GM18508 (cell line): ENCODE results near the gene DENR.
"Not testable (repeated sequence)": the region's sequence is repeated elsewhere in the genome, so short reads cannot be mapped to it uniquely, and the experiment has no call there.

Source experiments
- ATAC-seq: cut with Tn5 transposase; IDR thresholded peaks from one replicate; pipeline ENCODE4 v1.9.1; 2021; ENCODE audit warnings: moderate number of reproducible peaks; ENCODE audit not compliant: insufficient read depth, unreplicated experiment

The DENR gene

DNA sequence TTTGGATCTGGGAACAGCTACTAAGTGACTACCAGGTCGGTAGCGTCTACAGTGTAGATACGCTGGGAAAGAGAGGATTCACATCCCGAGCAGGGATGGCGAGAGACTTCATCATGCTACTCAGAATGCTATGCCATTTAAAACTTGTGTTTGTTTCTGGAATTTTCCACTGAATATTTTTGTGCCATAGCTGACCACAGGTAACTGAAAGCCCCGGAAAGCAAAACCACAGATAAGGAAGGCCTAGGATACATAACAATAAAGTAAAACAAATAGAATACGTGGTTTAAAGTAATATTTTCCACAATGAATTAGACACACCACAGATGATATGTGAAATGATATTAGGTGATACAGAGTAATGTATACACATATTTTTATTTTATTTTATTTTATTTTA is 14.1 kb upstream of the DENR start:
- ATAC-seq = no peak

DNA sequence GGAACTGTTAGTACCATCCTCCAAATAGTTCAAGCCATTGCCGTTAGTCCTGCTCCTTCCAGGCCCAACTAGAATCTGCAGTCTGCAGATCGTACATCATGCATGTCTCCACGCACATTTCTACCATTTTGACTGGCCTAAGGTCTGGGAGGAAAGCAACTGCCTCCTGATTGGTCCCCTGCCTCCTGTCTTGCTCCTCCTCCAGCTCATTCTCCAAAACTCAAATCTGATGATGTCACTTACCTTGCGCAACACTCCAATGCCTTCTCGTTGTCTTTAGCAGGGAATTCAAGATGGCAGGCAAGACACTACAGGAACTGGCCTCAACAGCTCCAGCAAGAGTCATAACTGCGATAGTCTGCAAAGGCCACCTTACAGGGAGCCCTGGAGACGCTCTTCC is 12.3 kb upstream of the DENR start:
- ATAC-seq = no peak

DNA sequence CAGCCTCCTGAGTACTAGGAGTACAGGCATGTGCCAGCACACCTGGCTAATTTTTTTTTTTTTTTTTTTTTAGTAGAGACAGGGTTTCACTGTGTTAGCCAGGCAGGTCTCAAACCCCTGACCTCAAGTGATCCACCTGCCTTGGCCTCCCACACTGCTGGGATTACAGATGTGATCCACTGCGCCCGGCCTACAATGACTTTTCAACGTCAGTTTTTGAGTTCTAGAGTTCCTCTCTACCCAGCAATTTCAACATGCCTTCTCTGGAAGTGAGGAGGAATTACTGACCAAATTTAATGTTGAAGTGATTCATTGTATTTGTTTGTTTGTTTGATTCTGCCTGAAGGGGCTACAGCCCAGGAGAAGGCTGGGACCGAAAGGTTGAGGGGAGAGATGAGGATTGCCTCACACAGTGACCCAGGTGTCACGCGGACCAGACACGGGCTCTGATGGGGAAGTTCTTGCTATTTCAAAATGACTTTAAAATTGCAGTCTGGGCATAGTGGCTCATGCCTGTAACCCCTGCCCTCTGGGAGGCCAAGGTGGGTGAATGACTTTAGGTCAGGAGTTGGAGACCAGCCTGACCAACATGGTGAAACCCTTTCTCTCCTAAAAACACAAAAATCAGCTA is 8.6 kb upstream of the DENR start:
- ATAC-seq = no peak

DNA sequence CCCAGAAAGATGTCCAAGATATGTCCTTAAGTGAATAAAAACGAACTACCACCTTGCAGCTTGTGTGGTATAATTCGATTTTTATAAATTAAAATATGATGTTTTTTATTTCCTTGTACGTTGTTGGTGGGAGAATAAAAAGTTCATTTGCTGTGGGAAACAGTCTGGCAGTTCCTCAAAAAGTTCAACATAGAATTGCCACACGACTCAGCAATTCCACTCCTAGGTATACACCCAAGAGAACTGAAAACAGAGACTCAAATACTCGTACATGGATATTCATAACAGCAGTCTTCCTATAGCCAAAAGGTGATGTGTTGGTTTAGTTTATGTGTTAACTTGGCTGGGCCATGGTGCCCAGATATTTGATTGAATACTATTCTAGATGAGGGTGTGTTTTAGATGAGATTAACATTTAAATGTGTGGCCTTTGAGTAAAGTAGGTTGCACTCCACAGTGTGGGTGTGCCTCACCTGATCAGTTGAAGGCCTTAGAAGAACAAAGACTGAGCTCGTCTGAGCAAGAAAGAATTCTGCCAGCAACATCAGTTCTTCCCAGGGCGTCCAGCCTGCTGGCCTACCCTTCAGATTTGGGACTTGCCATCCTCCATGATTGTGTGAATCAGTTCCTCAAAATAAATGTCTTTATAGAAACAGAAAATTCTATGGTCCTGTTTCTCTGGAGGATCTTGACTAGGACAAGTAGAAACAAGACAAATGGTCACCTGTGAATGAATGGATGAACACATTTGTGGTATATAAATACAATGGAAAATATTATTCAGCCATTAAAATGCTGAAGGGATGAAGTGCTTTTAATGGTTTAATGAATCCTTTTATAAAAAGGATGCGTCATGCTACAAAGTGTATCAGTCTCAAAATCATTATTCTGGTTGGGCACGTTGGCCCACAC is 5.1 kb upstream of the DENR start:
- ATAC-seq = no peak

DNA sequence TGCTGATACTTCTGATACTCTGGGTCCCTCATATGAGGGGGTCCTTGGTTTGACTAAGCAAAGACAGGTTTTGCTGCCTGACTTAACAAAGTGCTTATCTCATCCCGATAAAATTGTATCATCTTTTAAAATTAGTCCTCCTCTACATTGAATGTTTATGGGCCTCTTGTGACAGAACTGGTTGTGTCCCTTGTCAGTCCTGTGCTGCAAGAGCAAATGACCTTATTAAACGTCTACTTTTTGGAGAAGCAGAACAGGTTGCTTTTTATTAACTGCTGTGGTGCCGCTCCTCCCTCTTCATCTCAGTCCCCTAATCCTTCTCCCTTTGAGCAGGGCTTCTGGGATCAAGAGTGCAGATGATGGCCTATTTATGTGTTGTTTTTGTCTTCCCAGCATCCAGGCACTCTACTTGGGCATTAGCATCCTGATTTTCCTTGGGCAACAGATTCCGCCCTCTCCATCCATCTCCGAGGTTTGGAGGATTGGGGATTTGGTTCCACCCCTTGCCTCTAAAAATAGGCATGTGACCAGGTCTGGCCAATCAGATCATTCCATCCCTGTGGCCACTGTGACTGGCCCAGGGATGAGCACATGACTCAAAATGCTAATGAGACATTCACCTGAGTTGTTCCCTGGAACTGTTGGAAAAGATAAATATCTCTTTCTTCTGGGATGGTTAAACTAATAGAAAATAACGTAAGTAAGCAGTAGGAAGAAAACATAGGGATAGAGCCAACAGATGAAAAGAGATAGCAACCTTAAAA is 2.9 kb upstream of the DENR start:
- ATAC-seq = no peak

DNA sequence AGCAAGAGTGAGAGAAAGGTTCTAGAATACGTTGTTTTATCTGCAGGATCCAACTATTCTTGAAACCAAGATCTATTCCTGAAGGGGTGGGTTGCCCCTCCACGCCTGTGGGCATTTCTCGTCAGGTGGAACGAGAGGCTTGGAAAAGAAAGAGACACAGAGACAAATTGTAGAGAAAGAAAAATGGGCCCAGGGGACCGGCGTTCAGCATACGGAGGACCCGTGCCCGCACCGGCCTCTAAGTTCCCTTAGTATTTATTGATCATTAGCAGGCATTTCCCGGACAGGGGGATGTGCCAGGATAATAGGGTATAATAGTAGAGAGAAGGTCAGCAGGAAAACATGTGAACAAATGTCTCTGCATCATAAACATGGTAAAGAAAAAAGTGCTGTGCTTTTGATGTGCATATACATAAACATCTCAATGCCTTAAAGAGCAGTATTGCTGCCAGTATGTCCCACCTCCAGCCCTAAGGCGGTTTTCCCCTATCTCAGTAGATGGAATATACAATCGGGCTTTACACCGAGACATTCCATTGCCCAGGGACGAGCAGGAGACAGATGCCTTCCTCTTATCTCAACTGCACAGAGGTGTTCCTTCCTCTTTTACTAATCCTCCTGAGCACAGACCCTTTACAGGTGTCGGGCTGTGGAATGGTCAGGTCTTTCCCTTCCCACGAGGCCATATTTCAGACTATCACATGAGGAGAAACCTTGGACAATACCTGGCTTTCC is 1.7 kb upstream of the DENR start:
- ATAC-seq = not testable (repeated sequence)

DNA sequence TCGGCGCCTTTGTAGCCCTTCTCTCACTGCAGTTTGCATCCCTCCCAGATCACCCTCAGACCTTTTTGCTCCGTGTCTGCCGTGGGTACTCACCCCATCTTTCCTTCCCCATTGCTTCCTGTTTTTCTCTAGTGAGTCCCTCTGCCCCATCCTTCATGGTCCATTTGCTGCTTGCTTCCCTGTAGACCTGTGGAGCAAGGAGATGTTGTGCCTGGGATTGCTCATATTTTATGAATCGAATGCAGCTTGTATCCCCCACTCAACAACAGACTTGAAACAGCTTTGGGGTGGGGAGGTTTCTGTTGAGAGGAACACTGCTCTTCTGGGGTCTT is 661 bp downstream of the DENR start:
- no peak for ATAC-seq

DNA sequence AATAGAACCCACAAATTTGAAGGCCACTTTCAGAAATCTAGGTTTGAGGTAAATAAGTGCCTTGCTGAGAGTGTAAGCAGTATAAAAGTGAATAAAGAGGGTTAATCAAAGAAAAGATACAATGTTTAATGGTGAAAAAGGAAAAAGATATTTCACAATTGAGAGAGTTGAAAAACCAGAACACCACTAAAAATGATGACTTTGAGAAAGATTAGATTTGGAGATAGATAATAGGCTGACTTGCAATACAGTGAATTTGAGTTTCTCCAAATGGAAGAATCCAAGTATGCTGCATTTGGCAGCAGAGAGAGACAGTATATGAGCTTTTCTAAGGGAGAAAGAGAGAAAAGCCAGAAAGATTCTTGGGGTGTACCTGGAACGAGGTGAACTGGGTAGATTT is 2.2 kb downstream of the DENR start:
- ATAC-seq = no peak

DNA sequence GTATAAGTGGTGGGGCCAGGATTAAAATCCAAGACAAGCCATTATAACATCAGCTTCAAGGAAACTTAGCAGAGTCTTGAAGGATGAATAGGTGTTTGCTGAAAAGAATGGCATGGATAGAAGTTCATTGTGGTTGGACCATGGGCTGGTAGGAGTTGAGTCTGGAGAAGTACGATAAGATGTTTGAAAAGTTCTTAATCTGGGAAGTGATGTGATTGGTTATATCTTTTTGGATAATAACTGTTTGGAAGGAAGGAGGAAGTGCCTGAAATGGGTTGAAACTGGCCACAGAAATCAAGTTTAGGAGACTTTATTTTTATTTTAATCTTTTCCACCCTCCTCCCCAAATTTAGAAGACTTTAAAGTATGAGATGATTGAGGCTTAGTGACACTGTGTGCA is 4.9 kb downstream of the DENR start:
- ATAC-seq = no peak

DNA sequence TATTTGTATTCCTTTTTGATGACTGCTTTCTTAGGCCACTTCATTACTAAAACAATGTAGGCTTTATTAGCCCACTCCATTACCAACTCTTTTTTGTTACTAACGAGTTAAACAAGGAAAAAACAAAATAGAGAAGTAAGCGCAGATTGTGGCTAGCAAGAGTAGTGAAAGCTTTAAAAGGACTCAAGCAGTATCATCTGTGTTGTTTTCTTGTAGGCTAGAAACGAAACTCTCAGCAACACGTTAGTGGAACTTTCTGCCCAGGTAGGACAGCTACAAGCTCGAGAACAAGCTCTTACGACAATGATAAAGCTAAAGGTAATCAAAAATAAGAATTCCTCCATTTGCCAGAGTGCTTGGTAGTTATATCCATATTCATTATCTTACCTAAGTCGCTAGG is 32.9 kb downstream of the DENR start:
- no peak for ATAC-seq

DNA sequence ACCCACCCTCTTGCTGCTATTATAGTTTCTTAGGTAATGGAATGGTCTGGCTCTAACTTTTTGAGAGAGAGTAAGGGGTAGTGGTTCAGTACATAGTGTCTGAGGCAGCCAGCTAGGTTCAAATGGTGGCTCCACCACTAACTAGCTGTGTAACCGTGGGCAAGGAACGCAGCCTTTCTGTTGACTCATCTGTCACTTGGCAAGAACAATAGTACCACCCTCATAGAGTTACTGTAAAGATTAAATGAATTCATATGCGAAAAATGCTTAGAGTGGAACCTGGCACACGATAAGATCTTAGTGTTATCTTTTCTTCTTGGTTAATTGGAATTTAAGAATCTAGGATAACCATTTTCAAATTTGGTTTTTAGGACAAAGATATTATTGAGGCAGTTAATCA is 35.8 kb downstream of the DENR start:
- ATAC-seq = no peak

DNA sequence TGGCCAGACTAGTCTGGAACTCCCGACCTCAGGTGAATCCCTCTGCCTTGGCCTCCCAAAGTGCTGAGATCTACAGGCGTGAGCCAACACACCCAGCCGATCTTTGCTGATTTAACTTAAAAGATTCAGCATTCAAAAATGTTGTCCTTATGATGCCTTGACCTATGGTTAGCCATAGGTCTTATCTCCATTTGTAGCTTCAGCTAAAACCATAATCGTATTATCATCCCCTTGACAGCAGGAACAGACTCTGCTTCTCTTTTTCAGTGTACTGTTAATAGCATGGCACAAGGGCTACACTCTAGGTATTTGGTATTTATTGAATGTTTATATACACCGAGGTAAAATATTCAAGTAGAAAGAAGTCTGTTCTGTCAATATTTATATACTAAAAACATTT is 37.0 kb downstream of the DENR start:
- no peak for ATAC-seq

DNA sequence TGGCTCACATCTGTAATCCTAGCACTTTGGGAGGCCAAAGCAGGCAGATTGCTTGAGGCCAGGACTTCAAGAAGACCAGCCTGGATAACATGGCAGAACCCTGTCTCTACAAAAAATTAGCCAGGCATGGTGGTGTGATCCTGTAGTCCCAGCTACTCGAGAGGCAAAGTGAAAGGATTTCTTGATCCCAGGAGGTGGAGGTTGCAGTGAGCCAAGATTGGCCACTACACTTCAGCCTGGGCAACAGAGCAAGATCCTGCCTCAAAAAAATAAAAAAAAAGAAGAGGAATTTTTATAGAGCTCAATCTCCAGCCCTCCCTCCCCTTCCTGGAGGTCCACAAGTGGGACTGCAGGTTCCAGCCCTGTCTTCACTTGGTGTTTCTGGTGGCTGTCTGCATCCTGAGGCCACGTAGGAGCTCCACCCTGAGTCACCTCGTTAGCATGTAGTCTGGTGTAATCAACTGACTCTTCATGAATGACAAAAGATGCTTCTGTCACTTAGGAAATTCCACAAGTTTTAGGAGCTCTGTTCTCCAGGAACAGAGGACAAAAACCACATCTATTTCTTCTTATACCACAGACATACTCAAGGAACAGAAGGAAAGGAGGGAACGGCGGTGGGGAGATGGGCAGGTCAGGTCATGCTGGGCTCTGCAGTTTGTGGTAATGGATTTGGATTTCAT is 37.9 kb downstream of the DENR start:
- ATAC-seq = no peak

DNA sequence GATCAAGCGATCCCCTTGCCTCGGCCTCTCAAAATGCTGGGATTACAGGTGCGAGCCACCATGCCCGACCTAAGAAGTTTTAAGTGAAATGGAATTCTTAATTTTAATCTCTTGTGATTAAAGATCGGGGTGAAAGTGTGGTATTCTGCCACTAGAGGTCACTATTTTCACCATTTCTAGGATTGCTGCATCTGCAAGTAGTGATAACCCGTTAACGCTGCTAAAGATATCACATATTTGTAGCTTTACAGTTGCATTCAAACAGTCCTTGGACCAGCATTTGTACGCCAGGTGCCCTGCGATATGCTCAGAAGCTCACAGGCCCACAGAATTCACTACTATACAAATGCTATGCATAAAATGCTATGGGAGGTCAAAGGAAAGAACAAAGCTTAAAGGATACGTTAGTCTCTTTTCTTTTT is 41.1 kb downstream of the DENR start:
- no peak for ATAC-seq

DNA sequence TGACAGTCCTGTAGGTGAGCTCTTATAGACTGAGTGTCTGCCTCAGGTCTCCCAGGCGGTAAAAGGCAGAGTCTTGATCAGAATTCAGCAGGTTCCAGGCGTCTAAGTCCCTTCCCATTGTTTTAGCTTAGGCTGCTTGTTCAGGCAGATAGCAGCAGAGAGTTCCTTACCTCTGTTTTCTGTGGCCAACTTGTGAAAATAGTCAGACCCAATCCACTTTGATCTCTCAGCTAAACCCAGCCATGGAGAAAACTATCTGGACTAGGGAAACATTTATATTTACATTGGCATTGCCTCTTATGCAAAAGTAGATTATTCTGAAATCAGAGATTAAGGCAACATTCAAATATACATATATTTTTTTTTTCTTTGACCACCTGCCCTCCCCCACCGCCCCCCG is 43.2 kb downstream of the DENR start:
- no peak for ATAC-seq

DNA sequence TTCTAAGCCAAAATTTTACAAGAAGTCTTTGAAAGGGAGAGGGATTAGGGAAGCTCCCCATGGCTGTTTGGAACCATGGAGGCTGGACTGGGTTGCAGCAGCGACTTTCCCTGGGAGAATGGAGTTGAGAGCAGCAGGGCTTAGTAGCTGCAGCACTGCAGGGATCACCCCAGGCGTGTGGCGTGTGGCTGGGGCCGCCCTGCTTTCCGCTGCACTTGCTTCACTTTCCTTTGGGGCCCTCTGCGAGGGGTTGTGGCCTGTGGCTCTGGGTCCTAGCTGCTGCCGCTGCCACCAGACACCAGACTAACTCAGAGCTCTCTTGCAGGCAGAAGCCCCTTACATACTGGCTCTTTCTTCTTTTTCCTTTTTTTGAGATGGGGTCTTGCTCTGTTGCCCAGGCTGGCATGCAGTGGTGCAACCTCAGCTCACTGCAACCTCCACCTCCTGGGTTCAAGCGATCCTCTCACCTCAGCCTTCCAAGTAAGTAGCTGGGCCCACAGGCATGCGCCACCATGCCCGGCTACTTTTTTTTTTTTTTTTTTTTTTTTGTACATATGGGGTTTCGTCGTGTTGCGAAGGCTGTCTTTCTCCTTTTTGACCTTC is 47.1 kb downstream of the DENR start:
- no peak for ATAC-seq

DNA sequence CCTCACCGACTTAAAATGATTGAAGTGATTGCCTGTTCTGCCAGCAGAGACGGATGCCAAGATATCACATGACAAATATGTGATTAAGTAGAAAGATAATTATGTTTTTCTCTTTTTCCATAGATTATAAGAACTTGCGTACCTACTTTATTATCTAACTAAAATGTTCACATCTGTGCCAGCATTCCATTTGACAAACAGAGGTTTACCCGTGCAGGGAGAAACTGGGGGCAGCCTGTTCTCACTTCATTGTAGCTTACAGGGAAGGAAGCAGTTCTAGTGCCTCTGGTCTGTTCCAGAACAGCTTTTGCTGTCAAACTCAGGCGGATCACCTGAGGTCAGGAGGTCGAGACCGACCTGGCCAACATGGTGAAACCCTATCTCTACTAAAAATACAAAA is 51.3 kb downstream of the DENR start:
- no peak for ATAC-seq

DNA sequence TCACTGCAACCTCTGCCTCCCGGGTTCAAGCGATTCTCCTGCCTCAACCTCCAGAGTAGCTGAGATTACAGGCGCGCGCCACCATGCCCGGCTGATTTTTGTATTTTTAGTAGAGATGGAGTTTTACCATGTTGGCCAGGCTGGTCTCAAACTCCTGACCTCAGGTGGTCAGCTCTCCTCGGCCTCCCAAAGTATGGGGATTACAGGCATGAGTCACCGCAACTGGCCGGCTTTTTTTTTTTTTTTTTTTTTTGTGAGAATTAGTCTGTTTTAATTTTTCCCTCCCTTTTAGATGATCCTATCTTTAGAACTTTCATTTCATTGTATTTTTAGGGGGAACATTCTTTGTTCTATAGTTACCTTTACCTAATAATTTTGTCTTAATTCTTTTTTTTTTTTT is 52.3 kb downstream of the DENR start:
- ATAC-seq = not testable (repeated sequence)

DNA sequence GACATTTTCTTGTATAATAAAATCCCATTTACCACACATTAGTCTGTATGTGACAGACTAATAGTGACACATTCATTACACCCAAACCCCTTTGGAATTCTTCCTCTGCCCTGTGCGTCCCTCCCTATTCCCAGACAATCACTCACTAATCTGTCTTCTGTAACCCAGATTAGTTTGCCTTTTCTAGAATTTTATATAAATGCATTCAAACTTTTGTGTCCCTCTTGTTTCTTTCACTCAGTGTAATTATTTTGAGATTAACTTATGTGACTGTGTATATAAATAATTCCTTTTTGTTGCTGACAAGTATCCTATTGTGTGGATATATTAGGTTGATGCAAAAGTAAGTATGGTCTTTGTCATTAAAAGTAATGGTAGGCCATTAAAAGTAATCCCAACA is 55.0 kb downstream of the DENR start:
- no peak for ATAC-seq

DNA sequence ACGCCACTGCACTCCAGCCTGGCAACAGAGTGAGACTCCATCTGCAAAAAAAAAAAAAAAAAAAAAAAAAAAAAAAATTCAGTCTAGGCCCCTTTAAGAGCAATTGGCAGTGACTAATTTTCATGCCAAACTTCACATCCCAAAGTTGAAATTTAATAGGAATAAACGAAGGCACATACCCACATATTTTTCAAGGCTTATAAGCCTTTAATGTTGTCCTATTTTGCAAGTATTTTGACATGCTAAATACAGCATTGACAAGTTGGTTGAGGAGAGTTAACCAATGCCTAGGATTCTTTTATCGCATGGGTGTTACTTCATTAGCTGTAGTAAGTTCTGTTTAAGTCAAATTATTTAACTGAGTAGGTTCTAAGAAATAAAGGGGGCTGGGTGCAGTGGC is 59.2 kb downstream of the DENR start:
- ATAC-seq = no peak
